OCI-LY3 (cell line): ENCODE data around the gene CST7.

Source experiments
- EZH2phosphoT487 ChIP-seq: fragments of 200-600 bp; shearing (Covaris generic); IDR thresholded peaks from 2 replicates; pipeline ENCODE4 v1.6.1; 2018; ENCODE audit warnings: antibody characterized with exemption, mixed run types, low read depth
- TF ChIP-seq, protein P1 (sequence below): fragments of 200-600, 300-600 bp; sonication (generic); IDR thresholded peaks from 2 replicates; pipeline ENCODE4 v1.5.1; 2014; ENCODE audit warnings: antibody characterized with exemption, low read length, low read depth

DNA sequence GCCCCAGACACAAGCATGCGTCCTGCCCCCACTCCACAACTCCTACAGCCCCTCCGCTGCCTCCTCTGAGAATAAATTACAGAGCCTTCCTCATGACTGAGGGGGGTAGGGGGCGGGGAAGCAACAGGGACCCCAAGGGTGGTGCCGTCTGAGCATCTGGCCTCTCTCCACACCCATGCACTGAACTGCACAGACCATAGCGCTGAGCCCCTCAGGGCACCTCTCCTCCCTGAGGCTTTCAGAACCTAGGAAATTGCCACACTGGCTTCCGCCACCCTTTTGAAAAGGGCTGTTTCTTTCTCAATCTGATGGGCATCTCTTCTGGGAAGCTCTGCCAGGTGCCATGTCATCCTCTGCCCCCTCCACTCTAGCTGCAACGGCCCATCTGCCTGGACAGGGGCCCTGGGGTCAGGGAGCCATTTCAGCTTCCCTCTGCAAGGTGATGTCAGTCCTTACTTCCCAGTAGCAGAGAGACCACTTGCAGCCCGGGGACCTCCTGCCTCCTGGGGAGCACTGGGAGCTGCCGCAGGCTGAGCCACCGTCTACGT is 2.5 kb downstream of the CST7 start:
- TF ChIP-seq EZH2phosphoT487: no peak
- TF ChIP-seq, protein P1, sequence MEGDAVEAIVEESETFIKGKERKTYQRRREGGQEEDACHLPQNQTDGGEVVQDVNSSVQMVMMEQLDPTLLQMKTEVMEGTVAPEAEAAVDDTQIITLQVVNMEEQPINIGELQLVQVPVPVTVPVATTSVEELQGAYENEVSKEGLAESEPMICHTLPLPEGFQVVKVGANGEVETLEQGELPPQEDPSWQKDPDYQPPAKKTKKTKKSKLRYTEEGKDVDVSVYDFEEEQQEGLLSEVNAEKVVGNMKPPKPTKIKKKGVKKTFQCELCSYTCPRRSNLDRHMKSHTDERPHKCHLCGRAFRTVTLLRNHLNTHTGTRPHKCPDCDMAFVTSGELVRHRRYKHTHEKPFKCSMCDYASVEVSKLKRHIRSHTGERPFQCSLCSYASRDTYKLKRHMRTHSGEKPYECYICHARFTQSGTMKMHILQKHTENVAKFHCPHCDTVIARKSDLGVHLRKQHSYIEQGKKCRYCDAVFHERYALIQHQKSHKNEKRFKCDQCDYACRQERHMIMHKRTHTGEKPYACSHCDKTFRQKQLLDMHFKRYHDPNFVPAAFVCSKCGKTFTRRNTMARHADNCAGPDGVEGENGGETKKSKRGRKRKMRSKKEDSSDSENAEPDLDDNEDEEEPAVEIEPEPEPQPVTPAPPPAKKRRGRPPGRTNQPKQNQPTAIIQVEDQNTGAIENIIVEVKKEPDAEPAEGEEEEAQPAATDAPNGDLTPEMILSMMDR: no peak
